ENCODE measurements around the gene MOB1A.

The MOB1A gene

GRCh38 chr2:74110537-74110936 lies 68.1 kb downstream of the MOB1A start:
- Histone ChIP-seq H3K9me3 (no peaks in the 10 kb centered on the region), H3K4me3 (no peak overlapping the region), H3K27ac (no peak overlapping the region), H3K9ac (no peak overlapping the region), H4K20me1 (peaks cover 23% of the 10 kb centered on the region; the same call in 1 of the 2 replicates), H3K36me3 (peaks cover 21% of the 10 kb centered on the region; the same call in 1 of the 2 replicates), H3K4me2 (no peak overlapping the region), H3K4me1 (no peaks in the 10 kb centered on the region), H3K27me3 (no peaks in the 10 kb centered on the region)
- no peak for TF ChIP-seq Cebpa-rat (IDR thresholded peaks at IDR 0.05)

DNA sequence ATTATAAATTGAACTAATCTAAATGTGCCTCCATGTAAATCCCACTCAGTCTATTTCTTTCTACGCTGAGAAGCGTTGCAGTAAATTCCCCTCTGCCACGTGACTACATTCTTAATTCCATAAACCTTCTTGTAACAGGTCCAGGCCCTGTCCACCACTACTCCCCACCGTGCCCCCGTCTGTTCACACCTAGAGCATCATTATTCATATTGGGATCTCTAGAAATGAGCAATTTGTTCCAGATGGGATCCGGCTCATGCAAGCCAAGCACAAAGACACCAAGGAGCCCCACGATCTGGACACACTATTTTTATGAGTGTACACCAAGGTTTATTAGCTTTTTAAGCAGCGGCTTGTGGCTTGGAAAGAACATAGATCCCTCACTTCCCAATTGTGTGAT lies 69.1 kb downstream of the MOB1A start:
- H4K20me1 ChIP-seq = peaks cover 28% of the 10 kb centered on the region; the same call in 1 of the 2 replicates
- H3K9ac ChIP-seq = no peak overlapping the region

DNA sequence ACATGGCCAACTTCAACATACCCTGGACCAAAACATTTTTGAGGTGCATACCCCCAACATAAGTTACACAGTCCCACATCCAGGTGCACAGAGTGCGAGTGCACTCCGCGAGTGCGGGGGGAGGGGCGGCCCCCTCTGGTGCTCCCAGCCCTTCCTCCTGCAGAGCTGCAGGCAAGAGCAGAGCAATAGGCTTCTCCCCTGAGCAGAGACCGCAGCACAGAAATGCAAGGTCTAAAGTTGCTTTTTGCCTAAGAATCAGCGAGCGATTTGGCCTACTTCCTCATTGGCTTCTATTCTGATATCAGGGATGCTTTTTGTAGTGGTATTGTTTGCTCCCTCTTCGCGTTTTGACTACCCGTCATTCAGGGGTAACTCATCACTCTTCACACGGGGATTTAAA lies 71.6 kb downstream of the MOB1A start:
- H4K20me1 ChIP-seq = peaks cover 53% of the 10 kb centered on the region
- H3K36me3 ChIP-seq = peaks cover 51% of the 10 kb centered on the region
- H3K4me2 ChIP-seq = no peak overlapping the region
- H3K4me1 ChIP-seq = no peaks in the 10 kb centered on the region
- H3K27ac ChIP-seq = no peak overlapping the region
- TF ChIP-seq Cebpa-rat (IDR thresholded peaks at IDR 0.05) = no peak
- no peaks in the 10 kb centered on the region for H3K27me3 ChIP-seq
- H3K9me3 ChIP-seq = no peaks in the 10 kb centered on the region
- no peak overlapping the region for H3K9ac ChIP-seq
- H3K4me3 ChIP-seq = no peak overlapping the region

More for the DNA sequence above, 69.1 kb downstream of the MOB1A start:
- Histone ChIP-seq H3K36me3 (peaks cover 29% of the 10 kb centered on the region), H3K4me3 (no peak overlapping the region), H3K27me3 (no peaks in the 10 kb centered on the region), H3K4me2 (no peak overlapping the region), H3K4me1 (no peaks in the 10 kb centered on the region), H3K27ac (no peak overlapping the region), H3K9me3 (no peaks in the 10 kb centered on the region)
- TF ChIP-seq Cebpa-rat (IDR thresholded peaks at IDR 0.05) = no peak

DNA sequence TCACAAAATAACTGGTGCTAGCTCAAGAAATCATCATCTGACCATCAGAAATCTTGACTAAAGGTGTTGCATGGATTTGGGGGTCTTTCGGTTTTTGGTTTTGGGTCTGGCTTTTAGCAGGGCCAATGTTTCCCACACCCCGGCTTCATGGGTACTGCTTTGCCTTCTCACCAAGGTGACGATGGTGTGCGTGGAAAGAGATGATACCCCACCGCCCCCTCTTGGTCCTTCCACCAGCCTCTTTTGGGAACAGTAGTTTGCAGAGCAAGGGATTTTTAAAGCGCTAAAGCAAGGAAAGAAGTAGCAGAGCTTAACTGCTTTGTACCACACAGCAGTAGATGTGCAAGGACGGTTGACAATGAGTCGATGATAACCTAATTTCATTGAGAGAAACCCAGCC lies 73.3 kb downstream of the MOB1A start:
- Histone ChIP-seq H3K27ac (no peak overlapping the region), H3K4me2 (no peak overlapping the region), H3K4me1 (no peaks in the 10 kb centered on the region), H3K27me3 (no peaks in the 10 kb centered on the region), H3K36me3 (peaks cover 68% of the 10 kb centered on the region), H4K20me1 (peaks cover 70% of the 10 kb centered on the region), H3K9me3 (no peaks in the 10 kb centered on the region), H3K9ac (no peak overlapping the region), H3K4me3 (no peak overlapping the region)
- TF ChIP-seq Cebpa-rat (IDR thresholded peaks at IDR 0.05) = no peak

- Histone ChIP-seq H3K36me3 (peaks cover 74% of the 10 kb centered on the region), H3K9ac (no peak overlapping the region), H3K4me1 (no peaks in the 10 kb centered on the region), H3K4me2 (no peak overlapping the region), H3K4me3 (no peak overlapping the region), H3K9me3 (no peaks in the 10 kb centered on the region), H3K27me3 (no peaks in the 10 kb centered on the region), H3K27ac (no peak overlapping the region), H4K20me1 (peaks cover 74% of the 10 kb centered on the region)
- no peak for TF ChIP-seq Cebpa-rat (IDR thresholded peaks at IDR 0.05)
These were observed 73.8 kb downstream of the MOB1A start for GRCh38 chr2:74104839-74105238.

DNA sequence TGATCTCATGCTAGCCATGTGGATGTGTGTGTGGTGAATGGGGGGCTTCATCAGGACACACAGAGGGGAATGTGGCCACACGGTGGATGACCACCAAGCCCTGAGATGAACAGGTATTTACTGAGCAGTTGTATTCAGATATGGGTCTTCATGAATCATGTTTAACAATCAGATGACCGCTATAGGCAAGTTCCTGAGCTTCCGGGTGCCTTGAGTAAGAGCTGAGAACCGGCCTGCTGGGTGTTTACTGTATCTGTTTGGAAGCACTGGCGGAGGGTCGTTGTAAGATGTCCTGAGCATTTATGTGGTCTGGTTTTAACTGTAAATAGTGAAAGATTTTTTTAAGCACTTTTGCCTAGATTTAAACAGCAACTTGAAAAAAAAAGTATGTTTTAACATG lies 74.9 kb downstream of the MOB1A start:
- Histone ChIP-seq H3K9me3 (no peaks in the 10 kb centered on the region), H3K4me3 (no peak overlapping the region), H3K9ac (no peak overlapping the region), H3K4me2 (no peak overlapping the region), H3K36me3 (peaks cover 82% of the 10 kb centered on the region), H4K20me1 (peaks cover 85% of the 10 kb centered on the region), H3K27me3 (no peaks in the 10 kb centered on the region), H3K4me1 (no peaks in the 10 kb centered on the region), H3K27ac (no peak overlapping the region)
- TF ChIP-seq Cebpa-rat (IDR thresholded peaks at IDR 0.05) = no peak
